IPS-18a (cell line): ENCODE data around the gene TYW5.

Source experiments
- H3K27ac ChIP-seq: one replicate; pipeline ENCODE4 v1.5.1; 2013; ENCODE audit warnings: low read length
- H3K27me3 ChIP-seq: one replicate; pipeline ENCODE4 v1.6.1; 2013; ENCODE audit warnings: mild to moderate bottlenecking, low read length; ENCODE audit not compliant: control insufficient read depth, insufficient read depth
- H3K36me3 ChIP-seq: one replicate; pipeline ENCODE4 v1.6.1; 2013; ENCODE audit warnings: low read depth, low read length; ENCODE audit not compliant: control insufficient read depth
- H3K4me1 ChIP-seq: one replicate; pipeline ENCODE4 v1.6.1; 2013; ENCODE audit warnings: low read depth, low read length; ENCODE audit not compliant: control insufficient read depth
- H3K4me3 ChIP-seq: one replicate; pipeline ENCODE4 v1.5.1; 2013; ENCODE audit warnings: low read length
- H3K9ac ChIP-seq: one replicate; pipeline ENCODE4 v1.6.1; 2013; ENCODE audit warnings: mild to moderate bottlenecking, low read length, moderate library complexity
- H3K9me3 ChIP-seq: one replicate; pipeline ENCODE4 v1.6.1; 2013; ENCODE audit warnings: low read depth, low read length; ENCODE audit not compliant: control insufficient read depth

TYW5 gene

GRCh38 chr2:199955339-199956061, at the start of gene TYW5, which contains the start of gene MAIP1:
Gene TYW5 (minus strand): TSS chr2:199955491. CDS start chr2:199955470, 21 bp downstream.
Gene MAIP1 (plus strand): TSS chr2:199955582. CDS start chr2:199955799, 217 bp downstream.
- Histone ChIP-seq H3K27ac (peak within 1 kb of the TSS; percentile 90), H3K4me3 (peak within 1 kb of the TSS; percentile 92), H3K9ac (peak within 1 kb of the TSS; percentile 96), H3K9me3 (no peaks in the 10 kb centered on the region), H3K4me1 (peaks cover 4% of the 10 kb centered on the region), H3K27me3 (no peaks in the 10 kb centered on the region), H3K36me3 (peaks cover 36% of the 10 kb centered on the region)

DNA sequence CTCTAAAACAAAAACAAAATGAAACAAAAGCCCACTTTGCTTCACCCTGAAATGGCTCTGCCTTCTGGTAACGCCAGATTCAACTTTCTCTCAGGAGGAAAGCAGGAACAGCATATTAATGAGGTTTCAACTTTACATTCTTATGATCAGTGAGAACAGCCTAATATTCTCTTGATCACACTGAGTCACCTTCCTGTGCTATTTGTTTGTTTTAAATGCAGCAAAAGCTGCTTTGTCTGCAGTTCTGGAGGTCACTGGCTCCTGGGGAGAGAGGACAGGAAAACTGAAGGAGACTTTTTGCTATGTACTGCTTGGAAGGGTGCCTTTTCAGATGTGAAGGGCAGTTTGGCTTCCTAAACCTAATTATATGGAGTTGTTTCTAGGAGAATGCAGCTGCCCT, 48.2 kb upstream of the TYW5 start:
- Histone ChIP-seq H3K27ac (no peak overlapping the region), H3K4me3 (no peak overlapping the region), H3K4me1 (peaks cover 22% of the 10 kb centered on the region), H3K36me3 (no peaks in the 10 kb centered on the region), H3K9me3 (no peaks in the 10 kb centered on the region), H3K27me3 (no peaks in the 10 kb centered on the region), H3K9ac (no peak overlapping the region)

DNA sequence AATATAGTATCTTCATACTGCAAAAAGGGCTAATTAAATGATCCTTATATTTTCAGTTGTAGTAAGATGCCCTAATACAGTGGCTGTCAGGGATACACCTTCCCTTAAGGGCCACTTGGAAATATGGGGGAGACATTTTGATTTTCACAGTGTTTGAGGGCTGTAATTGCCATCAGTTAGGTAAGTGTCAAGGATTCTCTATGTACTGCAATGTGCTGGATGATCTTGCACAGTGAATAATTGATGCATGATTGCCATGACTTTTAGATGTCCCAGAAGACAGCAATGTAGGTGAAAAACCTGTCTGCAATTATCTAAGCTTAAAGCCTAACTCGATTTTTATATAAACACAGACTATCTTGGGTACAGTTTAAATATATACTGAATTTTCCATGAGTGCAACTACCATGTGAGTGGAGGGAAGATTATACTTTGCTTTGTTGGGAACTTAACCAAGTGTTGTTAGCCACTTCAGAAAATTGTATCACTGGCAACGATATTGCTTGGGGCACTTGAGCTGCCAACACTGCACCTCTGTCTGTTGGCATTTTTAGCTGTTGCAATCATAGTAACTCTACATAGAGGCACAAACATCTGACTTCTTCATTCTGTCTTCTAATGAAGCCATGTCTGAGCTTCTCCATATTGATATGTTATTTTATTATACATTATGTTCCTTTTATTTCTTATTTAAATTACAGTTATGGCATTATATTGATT, 45.3 kb upstream of the TYW5 start:
- Histone ChIP-seq H3K9me3 (no peaks in the 10 kb centered on the region), H3K4me1 (peaks cover 22% of the 10 kb centered on the region), H3K36me3 (no peaks in the 10 kb centered on the region), H3K27ac (no peak overlapping the region), H3K9ac (no peak overlapping the region), H3K27me3 (no peaks in the 10 kb centered on the region), H3K4me3 (no peak overlapping the region)

DNA sequence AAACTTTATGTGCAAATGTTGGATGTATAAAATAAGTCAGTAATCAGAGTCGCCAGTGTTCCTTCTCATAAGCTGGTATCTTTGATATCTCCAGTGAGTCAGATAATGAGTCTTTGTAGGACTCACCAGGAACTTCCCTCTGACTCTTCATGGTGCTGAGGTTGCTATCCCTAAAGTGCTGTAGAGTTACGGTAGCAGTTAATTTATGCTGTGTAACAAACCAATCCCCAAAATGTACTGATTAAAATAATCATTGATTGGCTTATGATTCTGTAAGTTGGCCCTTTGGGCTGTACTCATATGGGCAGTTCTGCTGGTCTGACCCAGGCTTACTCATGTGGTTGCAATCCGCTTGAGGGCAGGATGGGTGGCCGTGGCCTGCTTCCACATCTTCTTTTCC, 43.9 kb upstream of the TYW5 start:
- peaks cover 15% of the 10 kb centered on the region for H3K4me1 ChIP-seq
- no peaks in the 10 kb centered on the region for H3K36me3 ChIP-seq
- H3K9ac ChIP-seq: no peak overlapping the region

DNA sequence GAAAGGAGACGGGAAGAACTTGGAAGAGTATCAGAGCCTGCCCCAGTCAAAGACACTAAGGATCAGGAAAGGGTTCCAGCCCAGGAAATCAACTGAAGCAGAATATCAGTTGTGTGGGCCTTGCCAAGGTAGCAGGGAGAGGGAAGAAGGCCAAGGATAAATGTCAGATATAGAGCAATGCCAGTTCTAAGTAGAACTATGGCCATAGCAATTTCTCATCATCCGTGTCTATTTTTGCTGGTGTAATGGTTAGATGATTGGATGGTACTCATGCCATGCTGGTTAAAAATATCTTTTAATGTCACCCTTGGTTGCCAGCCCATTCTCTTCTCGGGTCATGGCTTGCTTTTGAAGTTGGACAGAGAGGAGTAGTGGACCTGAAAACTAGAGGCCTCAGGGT, 42.0 kb upstream of the TYW5 start:
- H3K9ac ChIP-seq: no peak overlapping the region
- H3K4me1 ChIP-seq: no peaks in the 10 kb centered on the region
- no peaks in the 10 kb centered on the region for H3K9me3 ChIP-seq
- H3K27me3 ChIP-seq: no peaks in the 10 kb centered on the region
- H3K36me3 ChIP-seq: no peaks in the 10 kb centered on the region
- no peak overlapping the region for H3K4me3 ChIP-seq
- no peak overlapping the region for H3K27ac ChIP-seq

More for the DNA sequence above, 43.9 kb upstream of the TYW5 start:
- Histone ChIP-seq H3K4me3 (no peak overlapping the region), H3K9me3 (no peaks in the 10 kb centered on the region), H3K27me3 (no peaks in the 10 kb centered on the region), H3K27ac (no peak overlapping the region)

DNA sequence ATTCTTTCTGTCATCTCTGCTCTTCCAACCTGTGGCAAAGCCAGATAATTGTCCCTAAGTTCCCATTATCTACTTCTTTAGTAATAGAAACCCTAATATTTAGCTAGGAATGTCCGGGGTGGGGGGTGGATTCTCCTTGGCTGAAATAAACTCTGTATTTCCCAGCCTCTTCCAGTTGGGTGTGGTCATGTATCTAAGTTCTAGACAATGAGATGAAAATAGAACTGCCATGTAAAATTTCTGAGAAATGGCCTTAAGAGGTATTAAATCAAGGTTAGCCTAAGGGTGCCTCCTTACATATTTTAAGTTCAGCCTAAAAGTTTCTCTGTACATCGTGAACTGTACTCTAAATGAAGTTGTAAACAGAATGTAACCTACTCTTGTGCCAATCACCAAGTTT, 39.6 kb upstream of the TYW5 start:
- Histone ChIP-seq H3K27me3 (no peaks in the 10 kb centered on the region), H3K9me3 (no peaks in the 10 kb centered on the region), H3K4me1 (no peaks in the 10 kb centered on the region), H3K4me3 (no peak overlapping the region), H3K36me3 (no peaks in the 10 kb centered on the region), H3K9ac (no peak overlapping the region), H3K27ac (no peak overlapping the region)

GRCh38 chr2:199994371-199994770, 39.1 kb upstream of the TYW5 start:
- Histone ChIP-seq H3K27ac (no peak overlapping the region), H3K27me3 (no peaks in the 10 kb centered on the region), H3K36me3 (no peaks in the 10 kb centered on the region), H3K4me3 (no peak overlapping the region), H3K9ac (no peak overlapping the region), H3K4me1 (no peaks in the 10 kb centered on the region), H3K9me3 (no peaks in the 10 kb centered on the region)

DNA sequence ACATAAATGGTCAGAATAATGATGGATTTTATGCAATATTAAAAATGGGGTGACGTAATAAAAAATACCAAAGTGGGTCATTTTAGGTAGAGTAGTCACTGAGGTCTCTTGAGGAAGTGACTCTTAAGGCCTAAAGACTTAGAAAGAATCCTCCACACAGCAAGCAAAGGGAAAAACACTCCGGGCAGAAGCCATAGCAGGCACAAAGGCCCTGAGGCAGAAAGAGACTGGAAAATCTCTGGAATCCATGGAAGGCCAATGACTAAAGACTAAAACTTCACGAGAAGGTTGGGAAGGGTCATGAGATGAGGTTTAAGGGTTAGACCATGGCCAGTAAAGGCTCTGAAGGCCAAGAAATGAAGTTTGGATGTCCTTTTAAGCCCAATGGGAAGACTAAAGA, 37.0 kb upstream of the TYW5 start:
- H3K9ac ChIP-seq: no peak overlapping the region
- no peaks in the 10 kb centered on the region for H3K27me3 ChIP-seq
- no peaks in the 10 kb centered on the region for H3K9me3 ChIP-seq
- no peaks in the 10 kb centered on the region for H3K36me3 ChIP-seq
- no peak overlapping the region for H3K4me3 ChIP-seq
- no peak overlapping the region for H3K27ac ChIP-seq
- peaks cover 7% of the 10 kb centered on the region for H3K4me1 ChIP-seq

DNA sequence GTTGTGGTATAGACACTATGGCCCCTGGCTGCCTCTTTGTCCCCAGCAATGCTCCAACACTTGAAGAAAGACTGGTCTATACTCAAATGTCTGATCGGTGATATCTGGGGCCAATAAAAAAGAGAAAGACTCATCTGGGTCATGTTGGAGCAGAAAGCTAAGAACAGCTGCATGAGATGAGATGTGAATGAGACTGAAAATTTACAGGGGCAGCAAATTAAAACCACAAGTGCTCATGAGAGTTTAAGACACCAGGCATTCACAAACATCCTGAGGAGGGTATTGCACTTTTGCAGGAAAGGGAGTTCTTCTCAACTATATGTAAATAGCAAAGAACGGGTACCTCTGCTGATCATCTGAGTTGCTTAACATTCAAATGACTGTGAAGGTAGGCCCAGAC, 36.4 kb upstream of the TYW5 start:
- Histone ChIP-seq H3K27me3 (no peaks in the 10 kb centered on the region), H3K4me3 (no peak overlapping the region), H3K9ac (no peak overlapping the region), H3K9me3 (no peaks in the 10 kb centered on the region), H3K27ac (no peak overlapping the region), H3K4me1 (peaks cover 7% of the 10 kb centered on the region), H3K36me3 (no peaks in the 10 kb centered on the region)

- no peak overlapping the region for H3K9ac ChIP-seq
- peaks cover 7% of the 10 kb centered on the region for H3K4me1 ChIP-seq
These were observed 34.5 kb upstream of the TYW5 start for GRCh38 chr2:199989822-199990221.

GRCh38 chr2:199988151-199988550, 32.9 kb upstream of the TYW5 start:
- Histone ChIP-seq H3K27me3 (no peaks in the 10 kb centered on the region), H3K36me3 (no peaks in the 10 kb centered on the region), H3K4me3 (no peak overlapping the region), H3K9me3 (no peaks in the 10 kb centered on the region), H3K4me1 (peaks cover 18% of the 10 kb centered on the region), H3K9ac (no peak overlapping the region), H3K27ac (no peak overlapping the region)

More at GRCh38 chr2:199989822-199990221, 34.5 kb upstream of the TYW5 start:
- Histone ChIP-seq H3K27ac (no peak overlapping the region), H3K9me3 (no peaks in the 10 kb centered on the region), H3K27me3 (no peaks in the 10 kb centered on the region), H3K4me3 (no peak overlapping the region), H3K36me3 (no peaks in the 10 kb centered on the region)

GRCh38 chr2:199987586-199987985, 32.3 kb upstream of the TYW5 start:
- peaks cover 23% of the 10 kb centered on the region for H3K4me1 ChIP-seq
- H3K9ac ChIP-seq: no peak overlapping the region
- H3K27ac ChIP-seq: no peak overlapping the region
- H3K9me3 ChIP-seq: no peaks in the 10 kb centered on the region
- no peaks in the 10 kb centered on the region for H3K36me3 ChIP-seq
- H3K4me3 ChIP-seq: no peak overlapping the region
- H3K27me3 ChIP-seq: no peaks in the 10 kb centered on the region
